Subcutaneous preadipocyte (primary cell): ENCODE data around the gene CAP1. TPM values are rescaled to one million over a fixed set of nuclear protein-coding genes. Genes with fewer than 3 reads are reported as not detected.

Experiments
- total RNA-seq: library from RNA; depleted of rRNA; stranded (reverse); fragments of >200 nt; gene quantifications from 2 replicates; pipeline ENCODE4 v1.2.3, GENCODE V29; 2012

Gene CAP1, protein sequence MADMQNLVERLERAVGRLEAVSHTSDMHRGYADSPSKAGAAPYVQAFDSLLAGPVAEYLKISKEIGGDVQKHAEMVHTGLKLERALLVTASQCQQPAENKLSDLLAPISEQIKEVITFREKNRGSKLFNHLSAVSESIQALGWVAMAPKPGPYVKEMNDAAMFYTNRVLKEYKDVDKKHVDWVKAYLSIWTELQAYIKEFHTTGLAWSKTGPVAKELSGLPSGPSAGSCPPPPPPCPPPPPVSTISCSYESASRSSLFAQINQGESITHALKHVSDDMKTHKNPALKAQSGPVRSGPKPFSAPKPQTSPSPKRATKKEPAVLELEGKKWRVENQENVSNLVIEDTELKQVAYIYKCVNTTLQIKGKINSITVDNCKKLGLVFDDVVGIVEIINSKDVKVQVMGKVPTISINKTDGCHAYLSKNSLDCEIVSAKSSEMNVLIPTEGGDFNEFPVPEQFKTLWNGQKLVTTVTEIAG
- total RNA-seq, result 319 and 421 TPM in 2 replicates

GRCh38 chr1:40040511-40041465 is at the start of gene CAP1:
CAP1 (plus strand) TSS chr1:40040729; CDS start chr1:40059347, 18,618 bp downstream.

DNA sequence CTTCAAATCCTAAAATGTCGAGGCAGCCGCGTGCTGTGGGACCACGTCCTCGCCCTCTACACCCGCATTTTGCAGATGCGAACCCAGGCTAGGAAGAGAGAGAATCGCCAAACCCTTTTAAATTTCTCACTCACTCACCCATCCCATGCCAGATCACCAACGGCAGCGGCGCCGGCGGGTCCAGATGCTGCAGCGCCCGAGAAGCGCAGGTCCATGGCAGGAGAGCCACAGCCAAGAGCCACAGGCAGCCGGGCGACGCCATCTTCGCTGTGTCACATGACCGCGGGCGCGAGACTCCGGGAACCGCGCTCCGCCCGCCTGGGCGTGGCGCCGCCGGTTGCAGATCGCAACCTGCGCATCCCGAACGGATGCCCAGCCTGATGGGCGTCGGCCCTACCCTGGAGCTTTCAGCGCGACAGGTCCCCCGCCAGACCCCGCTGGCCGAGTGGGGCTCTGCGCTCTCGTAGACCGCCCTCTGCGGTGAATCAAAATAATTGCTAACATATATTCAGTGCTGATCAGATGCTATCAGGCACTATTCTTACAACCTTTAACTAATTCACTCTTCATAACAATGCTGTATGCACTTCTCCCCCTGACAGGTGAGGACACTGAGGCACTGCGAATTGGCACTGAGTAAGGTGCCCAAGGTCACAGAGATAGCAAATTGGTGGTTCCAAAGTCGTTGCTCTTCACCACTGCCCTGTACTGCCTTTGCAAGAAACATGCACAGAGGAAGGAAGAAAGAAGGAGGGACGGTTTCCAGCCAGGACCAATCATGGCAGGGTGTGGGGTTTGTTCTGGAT is 56.7 kb downstream of the CAP1 start, which contains the start of gene PPT1:
Gene PPT1, minus strand, starts transcription at position 276 of the 806 bp plus-strand sequence. Its CDS starts 14 bp downstream, at position 262.

Other genes starting within 250 kb of the CAP1 start
- gene TRIT1, start 157.2 kb upstream of the CAP1 start, total RNA-seq, result 18.7 and 24.4 TPM in 2 replicates
- 0.37 TPM in 1 of 2 replicates, not detected in the other for gene MYCL, start 138.8 kb upstream of the CAP1 start, total RNA-seq
- 6.2 and 16.6 TPM in 2 replicates for gene MFSD2A, start 85.6 kb upstream of the CAP1 start, total RNA-seq
- gene PPT1, start 56.5 kb downstream of the CAP1 start, total RNA-seq, result 42.3 and 54.3 TPM in 2 replicates
- 17.3 and 23.5 TPM in 2 replicates for gene RLF, start 120.7 kb downstream of the CAP1 start, total RNA-seq
- not detected in 2 replicates for gene TMCO2, start 207.2 kb downstream of the CAP1 start, total RNA-seq
- 47.8 and 56.5 TPM in 2 replicates for gene ZMPSTE24, start 217.5 kb downstream of the CAP1 start, total RNA-seq